Embryonic facial prominence (tissue), 1 donor: ENCODE data around the gene MAGEA2.
"Not testable (repeated sequence)": the region's sequence is repeated elsewhere in the genome, so short reads cannot be mapped to it uniquely, and the experiment has no call there.

ENCODE experiments used
- DNase-seq: peaks from one replicate; pipeline ENCODE4 v3.0.0-alpha.2; 2016; ENCODE audit errors: extremely low spot score

Gene MAGEA2, protein sequence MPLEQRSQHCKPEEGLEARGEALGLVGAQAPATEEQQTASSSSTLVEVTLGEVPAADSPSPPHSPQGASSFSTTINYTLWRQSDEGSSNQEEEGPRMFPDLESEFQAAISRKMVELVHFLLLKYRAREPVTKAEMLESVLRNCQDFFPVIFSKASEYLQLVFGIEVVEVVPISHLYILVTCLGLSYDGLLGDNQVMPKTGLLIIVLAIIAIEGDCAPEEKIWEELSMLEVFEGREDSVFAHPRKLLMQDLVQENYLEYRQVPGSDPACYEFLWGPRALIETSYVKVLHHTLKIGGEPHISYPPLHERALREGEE

DNA sequence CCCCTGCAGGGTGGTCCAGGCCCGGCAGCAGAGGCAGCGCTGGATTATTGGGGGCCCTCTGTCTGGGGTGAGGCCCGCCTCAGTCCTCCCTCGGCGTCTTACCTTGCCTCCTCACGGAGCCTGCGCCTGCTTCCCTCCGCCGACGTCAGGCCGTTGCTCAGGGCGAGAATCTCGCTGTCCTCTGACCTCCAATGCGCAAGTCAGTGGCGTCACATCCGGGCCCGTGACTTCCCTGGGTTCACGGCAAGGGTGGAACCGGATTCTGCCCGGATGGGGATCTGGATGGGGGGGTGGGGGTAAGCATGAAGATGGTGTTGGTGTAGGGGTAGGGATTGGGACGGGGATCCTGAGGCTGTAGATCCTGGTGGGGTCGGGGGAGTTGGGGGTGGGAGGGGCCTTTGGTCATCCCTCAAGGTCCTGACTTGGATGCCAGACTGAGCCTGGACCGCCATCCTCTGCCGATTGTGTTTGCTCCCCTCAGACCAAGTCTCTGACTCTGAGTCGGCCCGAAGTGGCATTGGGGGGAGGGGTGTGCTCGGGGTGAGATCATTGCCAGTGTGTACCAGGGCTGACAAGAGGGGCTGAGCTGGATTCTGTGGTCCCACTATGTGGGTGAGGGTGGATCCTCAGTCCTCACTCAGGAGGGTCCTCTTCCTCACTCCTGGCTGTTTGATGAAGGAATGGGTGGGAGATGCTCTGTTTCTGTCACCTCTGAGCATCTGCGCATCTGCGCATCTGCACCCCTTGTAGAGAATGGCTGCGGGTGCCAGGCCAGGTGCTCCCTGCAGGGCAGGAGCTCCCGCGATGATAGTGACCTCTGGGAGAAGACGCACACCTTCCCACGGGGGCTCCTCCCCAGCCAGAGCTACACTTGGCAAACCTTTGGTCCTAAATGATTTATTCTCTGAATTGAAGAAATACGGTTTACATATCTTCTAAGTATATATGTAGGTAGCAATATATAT lies at the start of gene MAGEA2:
MAGEA2 (minus strand) TSS at position 157 of the 965 bp plus-strand sequence. CDS start 2,479 bp downstream, outside the sequence.
- DNase-seq, result not testable (repeated sequence)

- no peak for DNase-seq
Observed at GRCh38 chrX:152798945-152799344, 45.3 kb upstream of the MAGEA2 start.

DNA sequence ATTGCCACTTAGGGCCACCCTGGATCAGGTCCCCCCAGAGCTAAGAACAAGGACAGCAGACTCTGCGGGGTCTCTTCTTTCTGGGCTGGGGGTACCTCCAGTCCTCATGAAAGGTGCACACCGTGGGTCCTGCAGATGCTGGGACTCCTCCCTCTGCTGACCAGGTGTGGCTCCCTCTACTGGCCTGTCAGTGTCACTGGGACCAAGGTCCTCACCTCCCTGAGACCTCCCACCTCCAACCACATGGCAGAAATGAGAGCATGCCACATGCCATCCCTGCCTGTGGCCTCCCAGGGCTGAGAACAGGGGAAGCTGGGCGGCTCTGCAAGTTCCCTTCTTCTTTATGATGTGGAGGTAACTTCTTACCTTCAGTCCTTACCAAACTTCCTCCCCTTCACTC lies 33.4 kb upstream of the MAGEA2 start:
- not testable (repeated sequence) for DNase-seq

DNA sequence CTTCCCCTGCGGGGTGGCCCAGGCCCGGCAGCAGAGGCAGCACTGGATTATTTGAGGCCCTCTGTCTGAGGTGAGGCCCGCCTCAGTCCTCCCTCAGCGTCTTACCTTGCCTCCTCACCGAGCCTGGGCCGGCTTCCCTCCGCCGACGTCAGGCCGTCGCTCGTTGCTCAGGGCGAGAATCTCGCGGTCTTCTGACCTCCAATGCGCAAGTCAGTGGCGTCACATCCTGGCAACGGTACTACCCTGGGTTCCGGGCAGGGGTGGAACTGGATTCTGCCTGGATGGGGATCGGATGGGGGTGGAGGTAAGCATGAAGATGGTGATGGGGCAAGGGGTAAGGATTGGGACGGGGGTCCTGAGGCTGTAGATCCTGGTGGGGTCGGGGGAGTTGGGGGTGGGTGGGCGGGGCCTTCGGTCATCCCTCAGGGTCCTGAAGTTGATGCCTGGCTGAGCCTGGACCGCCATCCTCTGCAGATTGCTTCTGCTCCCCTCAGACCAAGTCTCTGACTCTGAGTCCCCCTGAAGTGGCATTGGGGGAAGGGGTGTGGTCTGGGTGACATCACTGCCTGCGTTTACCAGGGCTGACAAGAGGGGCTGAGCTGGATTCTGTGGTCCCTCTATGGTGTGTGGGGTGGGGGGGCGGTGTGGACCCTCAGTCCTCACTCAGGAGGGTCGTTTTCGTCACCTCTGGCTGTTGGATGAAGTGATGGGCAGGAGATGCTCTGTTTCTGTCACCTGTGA lies 16.1 kb upstream of the MAGEA2 start, which contains the start of gene MAGEA6:
MAGEA6 (minus strand) TSS at position 141 of the 741 bp plus-strand sequence. CDS start 2,039 bp downstream, outside the sequence.
- DNase-seq, result not testable (repeated sequence)

GRCh38 chrX:152766562-152766961 lies 12.9 kb upstream of the MAGEA2 start:
- DNase-seq, result not testable (repeated sequence)

- not testable (repeated sequence) for DNase-seq
Observed at GRCh38 chrX:152761582-152761981, 7.9 kb upstream of the MAGEA2 start.

DNA sequence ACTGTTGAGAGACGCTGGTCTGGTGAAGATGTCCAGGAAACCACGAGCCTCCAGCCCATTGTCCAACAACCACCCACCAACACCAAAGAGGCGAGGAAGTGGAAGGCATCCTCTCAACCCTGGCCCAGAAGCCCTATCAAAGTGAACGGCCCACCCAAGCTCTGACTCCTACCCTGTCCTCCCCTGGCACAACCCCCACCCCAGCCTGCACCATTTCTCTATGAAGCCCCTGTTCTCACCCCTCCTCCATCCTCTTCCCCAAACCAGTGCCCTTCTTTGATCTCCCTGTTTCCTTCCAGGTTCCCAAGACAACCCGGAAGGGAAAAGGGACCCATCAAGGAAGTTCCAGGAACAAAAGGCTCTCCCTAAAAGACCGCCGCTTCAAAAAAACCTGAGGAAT lies 5.9 kb upstream of the MAGEA2 start:
- not testable (repeated sequence) for DNase-seq

- not testable (repeated sequence) for DNase-seq
Observed at GRCh38 chrX:152758918-152759317, 5.3 kb upstream of the MAGEA2 start, which contains the start of gene CSAG3. CSAG3 (plus strand) TSS chrX:152759218.

- not testable (repeated sequence) for DNase-seq
Observed at GRCh38 chrX:152754871-152755270, 1.2 kb upstream of the MAGEA2 start.

- DNase-seq, result no peak
Observed at GRCh38 chrX:152738560-152738959, 15.1 kb downstream of the MAGEA2 start.

DNA sequence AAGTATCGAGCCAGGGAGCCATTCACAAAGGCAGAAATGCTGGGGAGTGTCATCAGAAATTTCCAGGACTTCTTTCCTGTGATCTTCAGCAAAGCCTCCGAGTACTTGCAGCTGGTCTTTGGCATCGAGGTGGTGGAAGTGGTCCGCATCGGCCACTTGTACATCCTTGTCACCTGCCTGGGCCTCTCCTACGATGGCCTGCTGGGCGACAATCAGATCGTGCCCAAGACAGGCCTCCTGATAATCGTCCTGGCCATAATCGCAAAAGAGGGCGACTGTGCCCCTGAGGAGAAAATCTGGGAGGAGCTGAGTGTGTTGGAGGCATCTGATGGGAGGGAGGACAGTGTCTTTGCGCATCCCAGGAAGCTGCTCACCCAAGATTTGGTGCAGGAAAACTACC lies 17.1 kb downstream of the MAGEA2 start:
- DNase-seq, result not testable (repeated sequence)

DNA sequence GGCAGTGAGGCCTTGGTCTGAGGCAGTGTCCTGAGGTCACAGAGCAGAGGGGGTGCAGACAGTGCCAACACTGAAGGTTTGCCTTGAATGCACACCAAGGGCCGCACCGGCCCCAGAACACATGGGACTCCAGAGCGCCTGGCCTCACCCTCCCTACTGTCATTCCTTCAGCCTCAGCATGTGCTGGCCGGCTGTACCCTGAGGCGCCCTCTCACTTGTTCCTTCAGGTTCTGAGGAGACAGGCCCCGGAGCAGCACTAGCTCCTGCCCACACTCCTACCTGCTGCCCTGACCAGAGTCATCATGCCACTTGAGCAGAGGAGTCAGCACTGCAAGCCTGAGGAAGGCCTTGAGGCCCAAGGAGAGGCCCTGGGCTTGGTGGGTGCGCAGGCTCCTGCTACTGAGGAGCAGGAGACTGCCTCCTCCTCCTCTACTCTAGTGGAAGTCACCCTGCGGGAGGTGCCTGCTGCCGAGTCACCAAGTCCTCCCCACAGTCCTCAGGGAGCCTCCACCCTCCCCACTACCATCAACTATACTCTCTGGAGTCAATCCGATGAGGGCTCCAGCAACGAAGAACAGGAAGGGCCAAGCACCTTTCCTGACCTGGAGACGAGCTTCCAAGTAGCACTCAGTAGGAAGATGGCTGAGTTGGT lies 17.7 kb downstream of the MAGEA2 start:
- DNase-seq, result no peak

GRCh38 chrX:152735101-152735500 lies 18.5 kb downstream of the MAGEA2 start:
- no peak for DNase-seq

DNA sequence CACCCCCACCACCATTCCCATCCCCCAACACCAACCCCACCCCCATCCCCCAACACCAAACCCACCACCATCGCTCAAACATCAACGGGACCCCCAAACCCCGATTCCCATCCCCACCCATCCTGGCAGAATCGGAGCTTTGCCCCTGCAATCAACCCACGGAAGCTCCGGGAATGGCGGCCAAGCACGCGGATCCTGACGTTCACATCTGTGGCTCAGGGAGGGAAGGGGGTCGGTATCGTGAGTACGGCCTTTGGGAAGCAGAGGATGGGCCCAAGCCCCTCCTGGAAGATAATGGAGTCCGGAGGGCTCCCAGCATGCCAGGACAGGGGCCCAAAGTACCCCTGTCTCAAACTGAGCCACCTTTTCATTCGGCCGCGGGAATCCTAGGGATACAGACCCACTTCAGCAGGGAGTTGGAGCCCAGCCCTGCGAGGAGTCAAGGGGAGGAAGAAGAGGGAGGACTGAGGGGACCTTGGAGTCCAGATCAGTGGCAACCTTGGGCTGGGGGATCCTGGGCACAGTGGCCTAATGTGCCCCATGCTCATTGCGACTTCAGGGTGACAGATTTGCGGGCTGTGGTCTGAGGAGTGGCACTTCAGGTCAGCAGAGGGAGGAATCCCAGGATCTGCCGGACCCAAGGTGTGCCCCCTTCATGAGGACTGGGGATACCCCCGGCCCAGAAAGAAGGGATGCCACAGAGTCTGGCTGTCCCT lies 19.3 kb downstream of the MAGEA2 start:
- DNase-seq, result not testable (repeated sequence)

DNA sequence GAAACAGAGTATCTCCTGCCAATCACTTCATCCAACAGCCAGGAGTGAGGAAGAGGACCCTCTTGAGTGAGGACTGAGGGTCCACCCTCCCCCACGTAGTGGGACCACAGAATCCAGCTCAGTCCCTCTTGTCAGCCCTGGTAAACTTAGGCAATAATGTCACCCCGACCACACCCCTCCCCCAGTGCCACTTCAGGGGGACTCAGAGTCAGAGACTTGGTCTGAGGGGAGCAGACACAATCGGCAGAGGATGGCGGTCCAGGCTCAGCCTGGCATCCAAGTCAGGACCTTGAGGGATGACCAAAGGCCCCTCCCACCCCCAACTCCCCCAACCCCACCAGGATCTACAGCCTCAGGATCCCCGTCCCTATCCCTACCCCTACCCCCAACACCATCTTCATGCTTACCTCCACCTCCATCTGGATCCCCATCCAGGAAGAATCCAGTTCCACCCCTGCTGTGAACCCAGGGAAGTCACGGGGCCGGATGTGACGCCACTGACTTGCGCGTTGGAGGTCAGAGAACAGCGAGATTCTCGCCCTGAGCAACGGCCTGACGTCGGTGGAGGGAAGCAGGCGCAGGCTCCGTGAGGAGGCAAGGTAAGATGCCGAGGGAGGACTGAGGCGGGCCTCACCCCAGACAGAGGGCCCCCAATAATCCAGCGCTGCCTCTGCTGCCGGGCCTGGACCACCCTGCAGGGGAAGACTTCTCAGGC lies 20.2 kb downstream of the MAGEA2 start, which contains the start of the genes CSAG1 and MAGEA12:
CSAG1 (minus strand) TSS at position 461 of the 715 bp plus-strand sequence. CDS start 1,261 bp downstream, outside the sequence.
MAGEA12 (plus strand) TSS at position 497 of the 715 bp plus-strand sequence. CDS start 2,405 bp downstream, outside the sequence.
- DNase-seq, result no peak

- DNase-seq, result no peak
Observed at GRCh38 chrX:152725409-152725808, 28.2 kb downstream of the MAGEA2 start.

GRCh38 chrX:152713815-152714787 lies 39.5 kb downstream of the MAGEA2 start, which contains the start of gene MAGEA2B:
MAGEA2B (plus strand) TSS chrX:152714628; CDS start chrX:152717107, 2,479 bp downstream.
- DNase-seq, result not testable (repeated sequence)

DNA sequence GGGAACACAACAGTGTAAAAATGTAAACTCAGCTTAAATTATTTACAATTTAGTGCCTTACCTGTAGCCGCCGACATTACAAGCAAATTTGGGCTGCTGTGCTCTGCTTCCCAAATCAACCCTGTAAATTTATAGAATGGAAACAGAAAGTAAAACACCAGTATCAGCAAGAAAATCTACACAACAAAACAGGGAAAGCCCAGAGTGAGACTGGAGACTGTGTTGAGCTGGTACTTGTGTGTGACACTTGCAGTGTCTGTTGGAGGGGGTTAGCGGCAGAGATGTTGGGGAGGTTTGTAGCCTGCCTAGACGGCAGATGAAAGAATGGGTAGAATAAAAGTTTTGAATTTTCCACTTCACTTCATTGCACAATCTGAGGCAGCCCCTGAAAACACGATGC lies 40.4 kb downstream of the MAGEA2 start:
- not testable (repeated sequence) for DNase-seq
